GM12801 (cell line): Measurements from ENCODE around the gene MRAP.

Source experiments
- TF ChIP-seq, protein P1 (sequence below): IDR thresholded peaks from one replicate; pipeline ENCODE4 v1.5.1; 2011; ENCODE audit warnings: control low read depth; ENCODE audit not compliant: insufficient read length; ENCODE audit errors: extremely low read depth

MRAP gene

GRCh38 chr21:32260130-32260529 is 38.5 kb upstream of the MRAP start:
- TF ChIP-seq, protein P1, sequence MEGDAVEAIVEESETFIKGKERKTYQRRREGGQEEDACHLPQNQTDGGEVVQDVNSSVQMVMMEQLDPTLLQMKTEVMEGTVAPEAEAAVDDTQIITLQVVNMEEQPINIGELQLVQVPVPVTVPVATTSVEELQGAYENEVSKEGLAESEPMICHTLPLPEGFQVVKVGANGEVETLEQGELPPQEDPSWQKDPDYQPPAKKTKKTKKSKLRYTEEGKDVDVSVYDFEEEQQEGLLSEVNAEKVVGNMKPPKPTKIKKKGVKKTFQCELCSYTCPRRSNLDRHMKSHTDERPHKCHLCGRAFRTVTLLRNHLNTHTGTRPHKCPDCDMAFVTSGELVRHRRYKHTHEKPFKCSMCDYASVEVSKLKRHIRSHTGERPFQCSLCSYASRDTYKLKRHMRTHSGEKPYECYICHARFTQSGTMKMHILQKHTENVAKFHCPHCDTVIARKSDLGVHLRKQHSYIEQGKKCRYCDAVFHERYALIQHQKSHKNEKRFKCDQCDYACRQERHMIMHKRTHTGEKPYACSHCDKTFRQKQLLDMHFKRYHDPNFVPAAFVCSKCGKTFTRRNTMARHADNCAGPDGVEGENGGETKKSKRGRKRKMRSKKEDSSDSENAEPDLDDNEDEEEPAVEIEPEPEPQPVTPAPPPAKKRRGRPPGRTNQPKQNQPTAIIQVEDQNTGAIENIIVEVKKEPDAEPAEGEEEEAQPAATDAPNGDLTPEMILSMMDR = no peak

- TF ChIP-seq, protein P1 = no peak
Observed at GRCh38 chr21:32261929-32262328, 36.7 kb upstream of the MRAP start.

- TF ChIP-seq, protein P1 = no peak
Observed at GRCh38 chr21:32270748-32271147, 27.9 kb upstream of the MRAP start.

DNA sequence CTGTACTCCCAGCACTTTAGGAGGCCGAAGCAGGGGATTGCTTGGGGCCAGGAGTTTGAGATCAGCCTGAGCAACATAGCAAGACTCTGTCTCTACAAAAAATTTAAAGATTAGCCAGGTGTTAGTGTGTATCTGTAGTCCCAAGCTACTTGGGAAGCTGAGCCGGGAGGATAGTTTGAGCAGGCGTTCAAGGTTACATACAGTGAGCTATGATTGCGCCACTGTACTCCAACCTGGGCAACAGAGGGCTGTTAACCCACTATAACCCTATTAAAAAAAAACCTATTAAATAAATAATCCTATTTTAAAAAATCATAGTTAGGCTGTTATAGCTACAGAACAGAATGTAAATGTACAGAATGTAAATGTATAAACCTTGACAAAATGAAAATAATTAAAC is 22.0 kb upstream of the MRAP start:
- TF ChIP-seq, protein P1 = no peak

GRCh38 chr21:32278103-32278502 is 20.6 kb upstream of the MRAP start:
- TF ChIP-seq, protein P1 = no peak

DNA sequence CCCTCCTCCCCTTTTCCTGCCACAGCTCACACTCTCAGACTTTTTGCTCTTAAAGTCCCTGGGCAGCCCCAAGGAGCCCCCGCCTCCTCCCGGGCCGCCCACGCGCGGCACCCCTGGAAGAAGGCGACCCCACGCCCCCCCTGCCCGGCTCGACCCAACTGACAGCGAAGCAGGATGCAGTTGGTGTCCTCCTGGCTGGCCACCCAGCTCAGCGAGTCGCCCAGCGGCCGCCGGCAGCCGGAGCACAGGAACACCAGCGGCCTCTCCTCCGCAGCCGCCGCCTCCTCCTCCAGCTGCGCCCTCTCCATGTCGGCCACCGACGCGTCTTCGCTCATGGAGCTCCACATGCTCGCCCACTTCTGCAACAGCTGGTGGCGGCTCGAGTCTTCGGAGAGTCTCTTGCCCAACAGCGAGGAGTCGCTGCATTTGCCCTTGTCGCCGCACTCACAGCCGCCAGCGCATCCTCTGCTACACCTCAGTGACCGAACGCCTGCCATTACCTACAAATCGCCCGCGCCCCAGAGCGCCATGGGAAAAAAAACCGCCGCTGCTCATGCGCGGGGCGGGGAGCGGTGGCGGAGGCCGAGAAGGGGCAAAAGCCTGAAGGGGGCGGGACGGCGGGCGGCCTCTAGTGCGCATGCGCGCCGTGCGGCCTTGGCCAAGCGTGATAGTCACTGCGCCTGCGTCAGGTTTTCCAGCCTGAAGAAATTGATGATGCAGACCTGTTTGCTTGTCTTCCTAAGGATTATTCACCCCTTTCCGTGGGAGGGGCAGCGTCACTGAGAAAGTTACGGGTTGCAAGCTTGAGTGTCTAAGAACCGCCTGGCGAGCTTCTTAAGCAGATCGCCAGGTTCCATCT is 19.9 kb upstream of the MRAP start, which contains the start of gene MIS18A:
TSS of gene MIS18A (minus strand) at position 532 of the 859 bp plus-strand sequence. CDS start at position 497, 35 bp downstream.
- TF ChIP-seq, protein P1 = no peak

- TF ChIP-seq, protein P1 = no peak
Observed at GRCh38 chr21:32279377-32279680, 19.3 kb upstream of the MRAP start.
